Stimulated activated CD4-positive, alpha-beta T cell treated with anti-CD3 and anti-CD28 coated beads, TNF-alpha, amount 100 ng/mL, for 1 hour (primary cell): ENCODE measurements around the gene ZDHHC16.
A peak's percentile ranks its signal among the peaks of the same experiment; 100 is the strongest.
"Not testable (repeated sequence)": the region's sequence is repeated elsewhere in the genome, so short reads cannot be mapped to it uniquely, and the experiment has no call there.

Experiments
- DNase-seq, 3 donors: peaks; one replicate each; pipeline ENCODE4 v3.0.0-alpha.2; 2020; ENCODE audit warnings: low read depth in 3 of 3, low spot score in 1 of 3

Gene ZDHHC16

GRCh38 chr10:97475936-97476594 is 30.1 kb downstream of the ZDHHC16 start:
- DNase-seq: no peak

- not testable (repeated sequence) for DNase-seq
Measured at GRCh38 chr10:97479410-97479809, 33.4 kb downstream of the ZDHHC16 start.

GRCh38 chr10:97479939-97480338 is 34.0 kb downstream of the ZDHHC16 start:
- no peak for DNase-seq

GRCh38 chr10:97481071-97481470 is 35.1 kb downstream of the ZDHHC16 start:
- DNase-seq: no peak

- no peak for DNase-seq
Measured at GRCh38 chr10:97482381-97482780, 36.4 kb downstream of the ZDHHC16 start.

- no peak for DNase-seq
Measured at GRCh38 chr10:97483506-97483905, 37.5 kb downstream of the ZDHHC16 start.

DNA sequence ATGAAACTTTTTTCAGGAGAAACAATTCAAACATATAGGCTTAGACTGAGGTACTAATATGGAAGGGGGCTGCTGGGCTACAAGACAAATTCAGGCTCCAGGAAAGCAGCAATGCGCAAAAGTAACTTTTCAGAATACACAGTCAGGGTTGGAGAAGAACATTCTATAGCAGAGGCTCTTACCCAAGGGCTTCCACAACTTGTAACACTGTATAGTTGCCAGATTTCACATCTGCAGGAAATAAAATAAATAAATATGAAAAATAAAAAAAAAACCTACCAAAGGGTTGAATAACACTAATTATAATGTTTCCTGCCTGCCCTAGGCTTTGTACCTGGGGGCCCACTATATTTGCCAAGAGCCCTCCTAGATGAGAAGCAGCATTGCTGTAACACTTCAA is 37.9 kb downstream of the ZDHHC16 start:
- DNase-seq: no peak

DNA sequence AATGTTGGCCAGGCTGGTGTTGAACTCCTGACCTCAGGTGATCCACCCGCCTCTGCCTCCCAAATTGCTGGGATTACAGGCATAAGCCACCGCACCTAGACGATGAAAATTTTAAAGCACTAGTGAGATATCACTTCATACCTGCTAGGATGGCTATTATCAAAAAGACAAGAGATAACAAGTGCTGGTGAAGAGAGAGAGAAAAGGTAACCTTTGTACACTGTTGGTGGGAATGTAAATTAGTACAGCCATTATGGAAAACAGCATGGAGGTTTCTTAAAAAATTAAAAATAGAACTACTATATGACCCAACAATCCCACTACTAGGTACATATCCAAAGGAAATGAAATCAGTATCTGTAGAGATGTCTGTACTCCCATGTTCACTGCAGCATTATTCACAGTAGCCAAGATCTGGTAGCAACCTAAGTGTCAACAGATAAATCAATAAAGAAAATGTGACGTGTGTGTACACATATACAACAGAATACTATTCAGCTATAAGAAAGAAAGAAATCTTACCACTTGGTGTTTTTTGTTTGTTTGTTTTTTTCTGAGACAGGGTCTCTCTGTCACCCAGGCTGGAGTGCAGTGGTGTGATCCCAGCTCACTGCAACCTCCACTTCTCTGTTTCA is 39.8 kb downstream of the ZDHHC16 start:
- no peak for DNase-seq

GRCh38 chr10:97490592-97490991 is 44.6 kb downstream of the ZDHHC16 start:
- no peak for DNase-seq

DNA sequence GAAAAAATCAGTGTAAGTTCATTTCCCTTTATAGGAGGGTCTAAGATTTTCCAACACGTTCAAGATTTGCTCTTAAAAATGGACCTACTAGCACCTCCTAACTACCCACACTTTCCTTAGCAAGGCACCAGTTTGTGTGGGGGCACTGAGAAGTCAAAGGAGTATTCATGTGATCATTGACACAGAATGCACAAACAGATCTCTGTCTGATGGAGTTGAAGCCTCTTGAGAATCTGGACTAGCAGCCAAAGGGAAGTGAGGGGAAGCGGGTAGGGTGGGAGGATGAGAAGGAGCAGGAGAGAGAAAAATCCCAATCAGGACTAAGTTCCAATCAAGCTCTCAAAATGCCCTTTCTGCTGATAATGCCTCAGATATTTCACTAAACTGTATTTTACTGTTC is 48.2 kb downstream of the ZDHHC16 start:
- no peak for DNase-seq

GRCh38 chr10:97494863-97495506 is 49.0 kb downstream of the ZDHHC16 start:
- no peak for DNase-seq

DNA sequence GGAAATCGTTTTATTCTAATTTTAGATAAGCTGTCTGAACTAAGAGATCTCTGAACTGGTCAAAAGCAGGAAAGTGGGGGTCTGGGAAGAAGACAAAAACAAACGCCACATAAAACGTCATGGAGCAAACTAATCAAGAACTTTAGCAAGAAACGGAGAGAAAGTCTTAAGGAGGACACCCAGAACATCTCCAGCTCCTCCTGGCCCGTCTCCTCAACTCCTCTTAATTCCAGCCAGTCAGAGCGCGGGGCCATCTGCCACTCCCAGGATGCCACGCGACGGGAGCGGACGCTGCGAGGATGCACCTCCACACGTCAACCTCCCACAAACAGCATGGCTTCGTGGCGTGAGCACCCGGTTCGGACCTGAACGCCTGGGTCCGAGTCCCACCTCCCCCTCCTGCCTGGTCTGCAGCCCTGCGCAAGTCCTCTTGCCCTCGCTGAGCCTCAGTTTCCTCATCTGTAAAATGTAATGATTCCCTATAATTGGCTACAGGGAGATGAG is 51.6 kb downstream of the ZDHHC16 start:
- DNase-seq: peak; percentile 15 to 58 (median 20)

- peak; percentile 98 to 100 (median 99) for DNase-seq
Measured at GRCh38 chr10:97498076-97498840, 52.3 kb downstream of the ZDHHC16 start, which contains the start of gene MMS19. Gene MMS19 (minus strand): TSS chr10:97498422. CDS start chr10:97498384, 38 bp downstream.

DNA sequence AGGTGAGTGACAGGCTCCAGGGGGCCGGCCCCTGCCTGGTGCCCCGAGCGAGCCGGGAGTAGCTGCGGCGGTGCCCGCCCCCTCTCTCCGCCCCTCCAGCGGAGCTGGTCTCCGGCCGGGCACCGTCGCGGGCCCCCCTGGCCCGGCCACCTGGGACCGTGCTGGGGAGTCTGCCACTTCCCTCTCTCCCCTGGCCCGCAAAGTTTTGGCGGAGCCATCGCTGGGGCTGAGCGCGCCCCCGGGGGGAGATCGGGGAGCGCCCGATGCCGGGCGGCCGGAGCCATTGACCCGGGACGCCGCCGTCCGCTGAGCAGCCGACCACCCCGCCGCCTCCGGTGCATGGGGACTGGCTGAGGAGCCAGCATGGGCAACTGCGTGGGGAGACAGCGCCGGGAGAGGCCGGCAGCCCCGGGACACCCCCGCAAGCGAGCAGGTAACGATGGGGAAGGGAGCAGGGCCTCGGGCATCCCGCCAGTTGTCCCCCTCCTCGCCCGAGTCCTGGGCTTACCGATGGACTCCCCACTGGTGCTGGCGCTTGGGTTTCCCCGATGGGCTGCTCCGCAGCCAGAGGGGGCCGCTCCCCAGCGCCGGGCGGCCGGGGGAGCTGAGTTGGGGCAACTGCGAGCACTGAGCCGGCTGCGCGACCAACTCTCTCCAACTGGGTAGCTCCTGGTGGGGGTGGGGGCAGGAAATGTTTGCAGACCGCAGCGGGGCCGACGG is 53.0 kb downstream of the ZDHHC16 start, which contains the start of gene UBTD1:
UBTD1 (plus strand) TSS at position 84 of the 720 bp plus-strand sequence; CDS start at position 364, 280 bp downstream.
- peak in 2 of 3 donors; percentile 1 to 16 for DNase-seq

DNA sequence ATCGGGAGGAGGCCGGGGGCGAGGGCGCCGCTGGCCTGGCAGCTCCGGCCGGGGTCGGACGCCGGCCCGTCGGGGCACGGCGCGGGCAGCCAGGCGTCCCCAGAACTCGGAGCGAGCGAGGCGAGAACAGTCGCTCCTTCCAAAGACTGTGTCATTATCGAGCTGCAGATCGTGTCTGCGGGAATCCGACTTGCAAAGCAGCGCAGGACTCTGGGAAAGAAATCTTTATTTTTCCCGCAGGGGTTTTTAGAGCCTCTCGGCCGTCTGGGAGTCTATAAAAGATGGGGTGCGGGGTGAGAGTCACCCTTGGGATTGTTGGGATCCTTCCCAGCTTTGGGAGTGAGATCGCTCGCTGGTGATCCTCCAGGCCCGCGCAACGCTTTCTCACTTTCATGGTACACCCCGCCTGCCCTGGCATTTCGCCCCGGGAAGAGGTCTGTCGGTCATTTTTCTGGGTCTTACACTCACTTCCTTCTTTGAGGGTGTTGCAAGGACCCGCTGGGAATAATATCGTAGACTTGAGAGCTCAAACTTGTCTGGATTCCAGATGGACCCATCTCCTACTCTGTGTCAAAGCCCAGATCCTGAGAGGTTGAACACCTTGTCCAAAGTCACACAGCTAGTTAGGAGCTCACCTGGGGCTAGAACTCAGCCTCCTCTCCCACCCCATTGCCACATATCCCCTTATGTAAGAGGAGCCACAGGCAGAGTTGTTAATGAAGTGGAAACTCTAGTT is 53.8 kb downstream of the ZDHHC16 start:
- DNase-seq: no peak

GRCh38 chr10:97500297-97500575 is 54.3 kb downstream of the ZDHHC16 start:
- DNase-seq: no peak

DNA sequence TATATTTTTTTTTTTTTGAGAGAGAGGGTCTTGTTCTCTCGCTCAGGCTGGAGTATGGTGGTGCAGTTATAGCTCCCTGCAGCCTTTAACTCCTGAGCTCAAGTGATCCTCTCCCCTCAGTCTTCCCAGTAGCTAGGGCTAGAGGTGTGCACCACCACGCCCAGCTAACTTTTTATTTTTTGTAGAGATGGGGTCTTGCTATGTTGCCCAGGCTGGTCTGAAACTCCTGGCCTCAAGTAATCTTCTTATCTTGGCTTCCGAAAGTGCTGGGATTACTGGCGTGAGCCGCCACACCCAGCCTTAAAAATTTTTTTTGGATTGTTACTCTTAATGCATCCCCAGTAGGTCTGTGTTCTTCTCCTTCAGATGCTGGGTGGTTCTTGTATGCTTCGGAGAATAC is 56.9 kb downstream of the ZDHHC16 start:
- DNase-seq: no peak

- DNase-seq: no peak
Measured at GRCh38 chr10:97503406-97503805, 57.4 kb downstream of the ZDHHC16 start.

DNA sequence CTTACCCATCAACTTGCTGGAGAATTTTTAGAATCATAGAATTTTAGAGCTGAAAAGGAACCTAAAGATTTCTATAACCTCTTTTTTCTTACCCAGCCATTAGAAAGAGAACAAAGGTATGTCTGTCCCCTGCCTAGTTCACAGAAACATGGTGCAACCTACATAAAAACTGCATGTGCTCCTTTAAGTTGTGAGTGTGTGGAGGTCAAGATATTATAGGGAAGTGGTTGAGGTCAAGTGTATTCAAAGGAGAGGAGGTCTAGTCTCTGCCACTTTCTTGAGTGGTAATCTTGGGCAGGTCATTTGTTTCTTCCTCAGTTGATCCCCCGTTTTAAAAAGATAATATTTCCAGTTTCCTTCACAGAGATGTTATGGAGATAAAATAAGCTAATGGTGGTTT is 59.2 kb downstream of the ZDHHC16 start:
- no peak for DNase-seq
